ENCODE measurements around the gene EPS15. TPM values are rescaled to one million over a fixed set of nuclear protein-coding genes. Genes with fewer than 3 reads are reported as not detected.

The EPS15 gene
- total and polyA plus RNA-seq, 9 of the 15 experiments (the other 6 are each of a cell fraction or from before 2014, with no cell fraction given), result 23.1 to 69.0 (median 41.7) TPM

DNA sequence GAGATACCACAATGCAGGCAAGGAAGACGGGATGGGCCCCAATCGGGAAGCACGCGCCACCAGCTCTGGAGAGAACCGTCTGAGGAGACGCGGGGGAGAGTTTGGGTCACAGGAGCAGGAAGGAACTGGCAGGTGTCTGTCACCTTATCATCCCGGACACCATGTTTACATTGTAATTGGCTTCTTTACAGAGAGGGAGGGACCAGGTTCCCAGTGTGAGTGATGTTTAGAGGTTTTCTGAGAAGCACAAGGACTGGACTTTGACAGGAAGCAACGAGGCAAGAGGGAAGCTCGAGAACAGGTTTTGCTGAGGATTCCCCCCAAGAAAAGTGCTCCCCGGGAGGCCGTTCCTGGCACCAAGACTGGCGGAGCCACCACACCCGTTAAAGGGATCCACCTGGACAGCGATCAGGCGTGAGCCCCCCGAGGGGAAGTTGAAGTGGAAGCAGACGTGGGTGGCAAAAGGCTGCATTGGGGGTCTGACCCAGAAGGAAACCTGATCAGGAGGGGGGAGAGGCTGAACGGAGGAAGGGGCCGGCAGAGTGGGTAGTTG lies 957 bp downstream of the EPS15 start (continued):
- peak; percentile 96 for TF ChIP-seq MYC (IDR thresholded peaks at IDR 0.05; ENCODE audit: low read depth, low read length)
- no peak for TF ChIP-seq MYC (CRISPR knock-in tag; IDR thresholded peaks at IDR 0.05; ENCODE audit: borderline replicate concordance, low read depth)
- TF ChIP-seq NFE2 (IDR thresholded peaks at IDR 0.05; ENCODE audit: low read depth), result 0 out of 2 replicates have a peak, but pooled peaks have one; percentile 21
- peak in 1 of 3 experiments; percentile 42; a peak in 1 of 6 replicates for TF ChIP-seq ZBTB11 (CRISPR knock-in tag; IDR thresholded peaks at IDR 0.05)
- TF ChIP-seq CREB1 (IDR thresholded peaks at IDR 0.05), result peak; percentile 57
- no peak for TF ChIP-seq CREB1 (CRISPR knock-in tag; IDR thresholded peaks at IDR 0.05)
- TF ChIP-seq ZNF316 (IDR thresholded peaks at IDR 0.05), result no peak
- TF ChIP-seq, protein P1, sequence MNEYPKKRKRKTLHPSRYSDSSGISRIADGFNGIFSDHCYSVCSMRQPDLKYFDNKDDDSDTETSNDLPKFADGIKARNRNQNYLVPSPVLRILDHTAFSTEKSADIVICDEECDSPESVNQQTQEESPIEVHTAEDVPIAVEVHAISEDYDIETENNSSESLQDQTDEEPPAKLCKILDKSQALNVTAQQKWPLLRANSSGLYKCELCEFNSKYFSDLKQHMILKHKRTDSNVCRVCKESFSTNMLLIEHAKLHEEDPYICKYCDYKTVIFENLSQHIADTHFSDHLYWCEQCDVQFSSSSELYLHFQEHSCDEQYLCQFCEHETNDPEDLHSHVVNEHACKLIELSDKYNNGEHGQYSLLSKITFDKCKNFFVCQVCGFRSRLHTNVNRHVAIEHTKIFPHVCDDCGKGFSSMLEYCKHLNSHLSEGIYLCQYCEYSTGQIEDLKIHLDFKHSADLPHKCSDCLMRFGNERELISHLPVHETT (CRISPR knock-in tag; conservative IDR thresholded peaks at IDR 0.05 in 1 of 2, IDR thresholded peaks at IDR 0.05 in 1 of 2), result peak in 1 of 2 experiments; percentile 53; a peak in 1 of 4 replicates
- peak; percentile 81; the same call in 1 of the 2 replicates for TF ChIP-seq TCF7 (IDR thresholded peaks at IDR 0.05; ENCODE audit: borderline replicate concordance)
- TF ChIP-seq EHMT2 (IDR thresholded peaks at IDR 0.05), result no peak; the same call in 1 of the 2 replicates
- TF ChIP-seq, protein P2, sequence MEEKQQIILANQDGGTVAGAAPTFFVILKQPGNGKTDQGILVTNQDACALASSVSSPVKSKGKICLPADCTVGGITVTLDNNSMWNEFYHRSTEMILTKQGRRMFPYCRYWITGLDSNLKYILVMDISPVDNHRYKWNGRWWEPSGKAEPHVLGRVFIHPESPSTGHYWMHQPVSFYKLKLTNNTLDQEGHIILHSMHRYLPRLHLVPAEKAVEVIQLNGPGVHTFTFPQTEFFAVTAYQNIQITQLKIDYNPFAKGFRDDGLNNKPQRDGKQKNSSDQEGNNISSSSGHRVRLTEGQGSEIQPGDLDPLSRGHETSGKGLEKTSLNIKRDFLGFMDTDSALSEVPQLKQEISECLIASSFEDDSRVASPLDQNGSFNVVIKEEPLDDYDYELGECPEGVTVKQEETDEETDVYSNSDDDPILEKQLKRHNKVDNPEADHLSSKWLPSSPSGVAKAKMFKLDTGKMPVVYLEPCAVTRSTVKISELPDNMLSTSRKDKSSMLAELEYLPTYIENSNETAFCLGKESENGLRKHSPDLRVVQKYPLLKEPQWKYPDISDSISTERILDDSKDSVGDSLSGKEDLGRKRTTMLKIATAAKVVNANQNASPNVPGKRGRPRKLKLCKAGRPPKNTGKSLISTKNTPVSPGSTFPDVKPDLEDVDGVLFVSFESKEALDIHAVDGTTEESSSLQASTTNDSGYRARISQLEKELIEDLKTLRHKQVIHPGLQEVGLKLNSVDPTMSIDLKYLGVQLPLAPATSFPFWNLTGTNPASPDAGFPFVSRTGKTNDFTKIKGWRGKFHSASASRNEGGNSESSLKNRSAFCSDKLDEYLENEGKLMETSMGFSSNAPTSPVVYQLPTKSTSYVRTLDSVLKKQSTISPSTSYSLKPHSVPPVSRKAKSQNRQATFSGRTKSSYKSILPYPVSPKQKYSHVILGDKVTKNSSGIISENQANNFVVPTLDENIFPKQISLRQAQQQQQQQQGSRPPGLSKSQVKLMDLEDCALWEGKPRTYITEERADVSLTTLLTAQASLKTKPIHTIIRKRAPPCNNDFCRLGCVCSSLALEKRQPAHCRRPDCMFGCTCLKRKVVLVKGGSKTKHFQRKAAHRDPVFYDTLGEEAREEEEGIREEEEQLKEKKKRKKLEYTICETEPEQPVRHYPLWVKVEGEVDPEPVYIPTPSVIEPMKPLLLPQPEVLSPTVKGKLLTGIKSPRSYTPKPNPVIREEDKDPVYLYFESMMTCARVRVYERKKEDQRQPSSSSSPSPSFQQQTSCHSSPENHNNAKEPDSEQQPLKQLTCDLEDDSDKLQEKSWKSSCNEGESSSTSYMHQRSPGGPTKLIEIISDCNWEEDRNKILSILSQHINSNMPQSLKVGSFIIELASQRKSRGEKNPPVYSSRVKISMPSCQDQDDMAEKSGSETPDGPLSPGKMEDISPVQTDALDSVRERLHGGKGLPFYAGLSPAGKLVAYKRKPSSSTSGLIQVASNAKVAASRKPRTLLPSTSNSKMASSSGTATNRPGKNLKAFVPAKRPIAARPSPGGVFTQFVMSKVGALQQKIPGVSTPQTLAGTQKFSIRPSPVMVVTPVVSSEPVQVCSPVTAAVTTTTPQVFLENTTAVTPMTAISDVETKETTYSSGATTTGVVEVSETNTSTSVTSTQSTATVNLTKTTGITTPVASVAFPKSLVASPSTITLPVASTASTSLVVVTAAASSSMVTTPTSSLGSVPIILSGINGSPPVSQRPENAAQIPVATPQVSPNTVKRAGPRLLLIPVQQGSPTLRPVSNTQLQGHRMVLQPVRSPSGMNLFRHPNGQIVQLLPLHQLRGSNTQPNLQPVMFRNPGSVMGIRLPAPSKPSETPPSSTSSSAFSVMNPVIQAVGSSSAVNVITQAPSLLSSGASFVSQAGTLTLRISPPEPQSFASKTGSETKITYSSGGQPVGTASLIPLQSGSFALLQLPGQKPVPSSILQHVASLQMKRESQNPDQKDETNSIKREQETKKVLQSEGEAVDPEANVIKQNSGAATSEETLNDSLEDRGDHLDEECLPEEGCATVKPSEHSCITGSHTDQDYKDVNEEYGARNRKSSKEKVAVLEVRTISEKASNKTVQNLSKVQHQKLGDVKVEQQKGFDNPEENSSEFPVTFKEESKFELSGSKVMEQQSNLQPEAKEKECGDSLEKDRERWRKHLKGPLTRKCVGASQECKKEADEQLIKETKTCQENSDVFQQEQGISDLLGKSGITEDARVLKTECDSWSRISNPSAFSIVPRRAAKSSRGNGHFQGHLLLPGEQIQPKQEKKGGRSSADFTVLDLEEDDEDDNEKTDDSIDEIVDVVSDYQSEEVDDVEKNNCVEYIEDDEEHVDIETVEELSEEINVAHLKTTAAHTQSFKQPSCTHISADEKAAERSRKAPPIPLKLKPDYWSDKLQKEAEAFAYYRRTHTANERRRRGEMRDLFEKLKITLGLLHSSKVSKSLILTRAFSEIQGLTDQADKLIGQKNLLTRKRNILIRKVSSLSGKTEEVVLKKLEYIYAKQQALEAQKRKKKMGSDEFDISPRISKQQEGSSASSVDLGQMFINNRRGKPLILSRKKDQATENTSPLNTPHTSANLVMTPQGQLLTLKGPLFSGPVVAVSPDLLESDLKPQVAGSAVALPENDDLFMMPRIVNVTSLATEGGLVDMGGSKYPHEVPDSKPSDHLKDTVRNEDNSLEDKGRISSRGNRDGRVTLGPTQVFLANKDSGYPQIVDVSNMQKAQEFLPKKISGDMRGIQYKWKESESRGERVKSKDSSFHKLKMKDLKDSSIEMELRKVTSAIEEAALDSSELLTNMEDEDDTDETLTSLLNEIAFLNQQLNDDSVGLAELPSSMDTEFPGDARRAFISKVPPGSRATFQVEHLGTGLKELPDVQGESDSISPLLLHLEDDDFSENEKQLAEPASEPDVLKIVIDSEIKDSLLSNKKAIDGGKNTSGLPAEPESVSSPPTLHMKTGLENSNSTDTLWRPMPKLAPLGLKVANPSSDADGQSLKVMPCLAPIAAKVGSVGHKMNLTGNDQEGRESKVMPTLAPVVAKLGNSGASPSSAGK (IDR thresholded peaks at IDR 0.05), result peak; percentile 84

All from K562 (cell line).